Measurements from ENCODE around the gene PTP4A1. TPM values are rescaled to one million over a fixed set of nuclear protein-coding genes. Genes with fewer than 3 reads are reported as not detected.

Gene PTP4A1
- total RNA-seq, 1 donor from 2014 or later: 87.9 TPM

- Mint-ChIP-seq H3K4me1 (ENCODE audit: low read depth, unreplicated experiment) (peaks cover 7% of the 10 kb centered on the region), H3K27ac (ENCODE audit: unreplicated experiment) (peak overlapping the region; percentile 87)
- no peak for DNase-seq
Observed at GRCh38 chr6:63574554-63574900, 2.2 kb downstream of the PTP4A1 start.

GRCh38 chr6:63576147-63576772 is 4.0 kb downstream of the PTP4A1 start:
- H3K27ac Mint-ChIP-seq (ENCODE audit: unreplicated experiment): no peak overlapping the region
- no peak for DNase-seq
- H3K9me3 Mint-ChIP-seq (ENCODE audit: unreplicated experiment): peaks cover 15% of the 10 kb centered on the region
- H3K4me3 Mint-ChIP-seq (ENCODE audit: unreplicated experiment): no peak overlapping the region
- no peaks in the 10 kb centered on the region for H3K36me3 Mint-ChIP-seq (ENCODE audit: unreplicated experiment)
- TF ChIP-seq CTCF (IDR thresholded peaks at IDR 0.05; ENCODE audit: partially characterized antibody, unreplicated experiment): no peak
- H3K4me1 Mint-ChIP-seq (ENCODE audit: low read depth, unreplicated experiment): peaks cover 7% of the 10 kb centered on the region
- peaks cover 12% of the 10 kb centered on the region for H3K27me3 Mint-ChIP-seq (ENCODE audit: unreplicated experiment)

More at GRCh38 chr6:63574554-63574900, 2.2 kb downstream of the PTP4A1 start:
- Mint-ChIP-seq H3K4me3 (ENCODE audit: unreplicated experiment) (peak overlapping the region; percentile 91), H3K36me3 (ENCODE audit: unreplicated experiment) (no peaks in the 10 kb centered on the region), H3K9me3 (ENCODE audit: unreplicated experiment) (peaks cover 15% of the 10 kb centered on the region), H3K27me3 (ENCODE audit: unreplicated experiment) (peaks cover 12% of the 10 kb centered on the region)
- no peak for TF ChIP-seq CTCF (IDR thresholded peaks at IDR 0.05; ENCODE audit: partially characterized antibody, unreplicated experiment)

- Mint-ChIP-seq H3K36me3 (ENCODE audit: unreplicated experiment) (no peaks in the 10 kb centered on the region), H3K4me1 (ENCODE audit: low read depth, unreplicated experiment) (peaks cover 7% of the 10 kb centered on the region), H3K27me3 (ENCODE audit: unreplicated experiment) (peaks cover 9% of the 10 kb centered on the region), H3K27ac (ENCODE audit: unreplicated experiment) (no peak overlapping the region), H3K4me3 (ENCODE audit: unreplicated experiment) (no peak overlapping the region), H3K9me3 (ENCODE audit: unreplicated experiment) (peaks cover 11% of the 10 kb centered on the region)
- DNase-seq: no peak
- TF ChIP-seq CTCF (IDR thresholded peaks at IDR 0.05; ENCODE audit: partially characterized antibody, unreplicated experiment): no peak
Observed at GRCh38 chr6:63576985-63577712, 4.9 kb downstream of the PTP4A1 start.

- H3K36me3 Mint-ChIP-seq (ENCODE audit: unreplicated experiment): no peaks in the 10 kb centered on the region
Observed at GRCh38 chr6:63578757-63579156, 6.5 kb downstream of the PTP4A1 start.

More at GRCh38 chr6:63578757-63579156, 6.5 kb downstream of the PTP4A1 start:
- Mint-ChIP-seq H3K4me1 (ENCODE audit: low read depth, unreplicated experiment) (peaks cover 7% of the 10 kb centered on the region), H3K9me3 (ENCODE audit: unreplicated experiment) (peaks cover 7% of the 10 kb centered on the region), H3K27ac (ENCODE audit: unreplicated experiment) (no peak overlapping the region), H3K4me3 (ENCODE audit: unreplicated experiment) (no peak overlapping the region), H3K27me3 (ENCODE audit: unreplicated experiment) (peaks cover 6% of the 10 kb centered on the region)
- no peak for TF ChIP-seq CTCF (IDR thresholded peaks at IDR 0.05; ENCODE audit: partially characterized antibody, unreplicated experiment)
- no peak for DNase-seq

All from glutamatergic neuron (in vitro differentiated cells).